CD4-positive, alpha-beta T cell (primary cell): ENCODE data around the gene GDF7. TPM values are rescaled to one million over a fixed set of nuclear protein-coding genes. Genes with fewer than 3 reads are reported as not detected.

Source experiments
- ATAC-seq: fragments of 200-7000 bp; cut with Tn5 transposase; one replicate; pipeline ENCODE4 v1.10.0; 2022; ENCODE audit warnings: mild to moderate bottlenecking; ENCODE audit not compliant: poor library complexity
- CTCF ChIA-PET: fragments of 350-600 bp; sonication (Branson Sonifier 250); formaldehyde crosslinking; loops from one replicate; lab custom pipeline; 2021; ENCODE audit warnings: antibody characterized with exemption, inconsistent platforms; lab: Charles Lee
- POLR2A ChIA-PET: fragments of 350-600 bp; sonication (Branson Sonifier 250); formaldehyde crosslinking; loops from one replicate; lab custom pipeline; 2021; ENCODE audit warnings: antibody characterized with exemption, inconsistent platforms; lab: Charles Lee
- DNase-seq, 14 experiments: peaks; one replicate each; pipeline ENCODE4 v3.0.0-alpha.2; 2013 to 2020; ENCODE audit warnings: mixed read lengths in 2 of 14
- H3K27ac ChIP-seq, 2 donors: one replicate each; pipeline versions ENCODE4 v1.5.1 to v1.7.0; 2013; ENCODE audit warnings: low read length in 2 of 2, low read depth in 1 of 2, mild to moderate bottlenecking in 1 of 2
- H3K27me3 ChIP-seq, 2 experiments: 1 replicate in 1 of 2; 2 replicates in 1 of 2; pipeline versions ENCODE4 v1.6.1 to v1.7.0; 2013; ENCODE audit warnings: low read length in 2 of 2, control low read depth in 1 of 2, mild to moderate bottlenecking in 1 of 2, moderate library complexity in 1 of 2; ENCODE audit not compliant: insufficient read depth in 2 of 2, control insufficient read depth in 1 of 2
- H3K36me3 ChIP-seq: one replicate; pipeline ENCODE4 v1.6.1; 2013; ENCODE audit warnings: low read length, control low read depth; ENCODE audit not compliant: insufficient read depth
- H3K4me1 ChIP-seq: one replicate; pipeline ENCODE4 v1.6.1; 2013; ENCODE audit warnings: low read length, control low read depth; ENCODE audit not compliant: insufficient read depth
- H3K4me3 ChIP-seq: one replicate; pipeline ENCODE4 v1.5.1; 2013; ENCODE audit warnings: mild to moderate bottlenecking, low read length, moderate library complexity
- H3K9me3 ChIP-seq, 2 experiments: 1 replicate in 1 of 2; 2 replicates in 1 of 2; pipeline versions ENCODE4 v1.6.1 to v1.7.0; 2013; ENCODE audit warnings: low read length in 2 of 2, mild to moderate bottlenecking in 2 of 2, control low read depth in 1 of 2, moderate library complexity in 1 of 2; ENCODE audit not compliant: control insufficient read depth in 1 of 2, insufficient read depth in 1 of 2
- H3K27ac Mint-ChIP-seq: one replicate; pipeline ENCODE4 v1.8.0; 2020; ENCODE audit warnings: mixed read lengths
- H3K27me3 Mint-ChIP-seq: one replicate; pipeline ENCODE4 v1.8.0; 2021; ENCODE audit warnings: mixed read lengths
- H3K36me3 Mint-ChIP-seq: one replicate; pipeline ENCODE4 v1.8.0; 2021; ENCODE audit warnings: low read depth, mixed read lengths
- H3K4me1 Mint-ChIP-seq: one replicate; pipeline ENCODE4 v1.8.0; 2021; ENCODE audit warnings: low read depth, mixed read lengths
- H3K4me3 Mint-ChIP-seq: one replicate; pipeline ENCODE4 v1.8.0; 2020; ENCODE audit warnings: mild to moderate bottlenecking, mixed read lengths
- H3K9me3 Mint-ChIP-seq: one replicate; pipeline ENCODE4 v1.8.0; 2020; ENCODE audit warnings: mixed read lengths
- intact Hi-C, 2 experiments: fragments of 100-400 bp; cut with DNase I in 1 of 2; cut with micrococcal nuclease in 1 of 2; formaldehyde crosslinking; loops; one replicate each; pipeline versions ENCODE4 v1.15.1 to v1.9.0; 2023 to 2025; cut with DNase I, micrococcal nuclease
- total RNA-seq, 174 experiments: library from RNA in 2 of 174; stranded (reverse) in 2 of 174; gene quantifications; one replicate each; pipeline ENCODE4 v1.2.3 and lab custom pipeline; 2021 to 2026
- TF ChIP-seq, protein P1 (sequence below): fragments of 200-600 bp; IDR thresholded peaks from one replicate; pipeline ENCODE4 v1.8.0; 2022; ENCODE audit warnings: antibody characterized with exemption, mild to moderate bottlenecking

Gene GDF7
- total RNA-seq, 2 experiments from 2014 or later: 0.05 to 0.14 TPM

DNA sequence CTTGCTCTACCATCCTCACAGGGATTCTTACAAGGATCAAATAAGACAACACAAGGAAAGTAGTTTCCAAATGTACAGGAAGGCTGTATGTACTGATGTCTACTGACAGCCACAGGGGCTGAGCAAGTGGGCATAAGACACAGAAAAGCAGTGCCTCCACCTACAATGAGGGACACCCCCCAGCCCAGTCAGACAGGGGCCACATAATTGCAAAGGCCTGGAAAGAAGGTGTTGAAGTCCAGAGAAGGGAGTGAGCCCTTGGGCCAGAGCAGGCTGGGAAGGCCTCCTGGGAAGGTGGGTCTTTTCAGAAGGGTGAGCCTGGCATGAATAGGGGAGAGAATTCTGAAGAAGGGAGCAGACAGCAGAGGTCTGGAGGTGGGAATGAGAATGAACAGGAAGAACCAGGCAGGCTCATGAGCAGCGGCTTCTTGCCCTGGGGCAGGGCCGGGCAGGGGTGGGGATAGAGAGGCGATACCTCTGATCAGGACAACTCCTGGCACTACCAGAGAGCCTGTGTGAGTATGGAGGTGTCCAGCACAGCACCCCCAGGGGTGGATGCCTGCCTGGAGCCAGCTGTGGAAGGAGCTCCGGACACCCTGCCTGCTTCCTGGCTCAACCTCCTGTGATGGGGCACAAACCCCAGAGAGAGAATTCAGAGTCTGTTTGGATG is 46.1 kb upstream of the GDF7 start:
- Histone ChIP-seq H3K4me3 (no peak overlapping the region), H3K27me3 (no peaks in the 10 kb centered on the region), H3K36me3 (peaks cover 45% of the 10 kb centered on the region), H3K4me1 (no peaks in the 10 kb centered on the region), H3K27ac (no peak overlapping the region), H3K9me3 (no peaks in the 10 kb centered on the region)
- Mint-ChIP-seq H3K4me1 (no peaks in the 10 kb centered on the region), H3K4me3 (no peak overlapping the region), H3K27me3 (no peaks in the 10 kb centered on the region), H3K9me3 (no peaks in the 10 kb centered on the region), H3K36me3 (peaks cover 40% of the 10 kb centered on the region), H3K27ac (no peak overlapping the region)
- intact Hi-C loops: no loop called here
- POLR2A ChIA-PET: no interaction called here
- no peak for DNase-seq
- CTCF ChIA-PET: no interaction called here
- ATAC-seq: no peak
- TF ChIP-seq, protein P1, sequence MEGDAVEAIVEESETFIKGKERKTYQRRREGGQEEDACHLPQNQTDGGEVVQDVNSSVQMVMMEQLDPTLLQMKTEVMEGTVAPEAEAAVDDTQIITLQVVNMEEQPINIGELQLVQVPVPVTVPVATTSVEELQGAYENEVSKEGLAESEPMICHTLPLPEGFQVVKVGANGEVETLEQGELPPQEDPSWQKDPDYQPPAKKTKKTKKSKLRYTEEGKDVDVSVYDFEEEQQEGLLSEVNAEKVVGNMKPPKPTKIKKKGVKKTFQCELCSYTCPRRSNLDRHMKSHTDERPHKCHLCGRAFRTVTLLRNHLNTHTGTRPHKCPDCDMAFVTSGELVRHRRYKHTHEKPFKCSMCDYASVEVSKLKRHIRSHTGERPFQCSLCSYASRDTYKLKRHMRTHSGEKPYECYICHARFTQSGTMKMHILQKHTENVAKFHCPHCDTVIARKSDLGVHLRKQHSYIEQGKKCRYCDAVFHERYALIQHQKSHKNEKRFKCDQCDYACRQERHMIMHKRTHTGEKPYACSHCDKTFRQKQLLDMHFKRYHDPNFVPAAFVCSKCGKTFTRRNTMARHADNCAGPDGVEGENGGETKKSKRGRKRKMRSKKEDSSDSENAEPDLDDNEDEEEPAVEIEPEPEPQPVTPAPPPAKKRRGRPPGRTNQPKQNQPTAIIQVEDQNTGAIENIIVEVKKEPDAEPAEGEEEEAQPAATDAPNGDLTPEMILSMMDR: no peak

DNA sequence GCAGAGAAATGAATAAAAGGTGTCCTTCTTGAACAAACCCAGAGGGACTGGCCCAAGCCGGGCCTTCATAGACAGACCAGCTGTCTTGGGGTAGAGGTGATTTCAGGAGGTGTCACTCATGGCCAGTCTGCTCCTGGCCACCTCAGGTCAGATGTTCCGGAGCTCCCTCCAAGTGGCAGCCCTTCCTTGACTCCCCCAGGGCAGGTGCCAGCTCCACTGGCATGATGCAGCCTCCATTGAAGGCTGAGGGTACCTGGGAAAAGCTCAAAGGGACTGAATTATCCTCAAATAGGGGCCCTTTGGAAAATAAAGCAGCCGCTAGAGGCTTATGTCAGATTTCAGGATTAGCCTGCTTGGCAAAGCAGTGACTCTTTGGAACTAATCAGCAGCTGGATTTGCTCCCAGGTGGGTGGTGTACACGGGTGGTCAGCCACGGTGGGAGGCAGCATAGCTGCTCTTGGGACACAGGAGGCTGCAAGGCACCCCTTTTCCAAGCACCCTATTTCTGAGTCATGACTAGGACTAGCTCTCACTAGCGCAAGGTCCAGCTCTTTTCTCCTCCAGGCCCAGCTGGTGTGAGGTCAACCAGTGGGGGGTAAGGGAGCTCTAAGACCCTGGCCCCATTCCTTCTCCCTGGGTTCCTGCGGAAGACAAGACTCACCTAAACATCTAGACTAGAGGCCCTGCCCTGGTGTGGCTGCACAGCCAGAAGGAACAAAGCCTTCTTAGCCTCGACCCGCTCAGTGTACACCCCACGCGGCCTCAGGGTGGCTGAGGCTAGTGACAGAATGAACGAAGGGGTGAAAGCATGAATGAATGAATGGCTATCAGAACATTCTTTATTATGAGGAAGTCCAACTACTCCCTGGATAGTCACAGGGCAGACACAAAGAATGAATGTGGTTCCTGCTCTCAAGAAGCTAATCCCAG is 45.3 kb upstream of the GDF7 start:
- TF ChIP-seq, protein P1: no peak
- H3K4me3 ChIP-seq: no peak overlapping the region
- Mint-ChIP-seq H3K9me3 (no peaks in the 10 kb centered on the region), H3K4me1 (no peaks in the 10 kb centered on the region), H3K27me3 (no peaks in the 10 kb centered on the region), H3K4me3 (no peak overlapping the region), H3K27ac (no peak overlapping the region), H3K36me3 (peaks cover 44% of the 10 kb centered on the region)
- no peaks in the 10 kb centered on the region for H3K4me1 ChIP-seq
- H3K27ac ChIP-seq: no peak overlapping the region
- DNase-seq: no peak
- H3K27me3 ChIP-seq: no peaks in the 10 kb centered on the region
- ATAC-seq: no peak
- intact Hi-C loops: no loop called here
- no peaks in the 10 kb centered on the region for H3K9me3 ChIP-seq
- POLR2A ChIA-PET: no interaction called here
- peaks cover 45% of the 10 kb centered on the region for H3K36me3 ChIP-seq
- CTCF ChIA-PET: no interaction called here

DNA sequence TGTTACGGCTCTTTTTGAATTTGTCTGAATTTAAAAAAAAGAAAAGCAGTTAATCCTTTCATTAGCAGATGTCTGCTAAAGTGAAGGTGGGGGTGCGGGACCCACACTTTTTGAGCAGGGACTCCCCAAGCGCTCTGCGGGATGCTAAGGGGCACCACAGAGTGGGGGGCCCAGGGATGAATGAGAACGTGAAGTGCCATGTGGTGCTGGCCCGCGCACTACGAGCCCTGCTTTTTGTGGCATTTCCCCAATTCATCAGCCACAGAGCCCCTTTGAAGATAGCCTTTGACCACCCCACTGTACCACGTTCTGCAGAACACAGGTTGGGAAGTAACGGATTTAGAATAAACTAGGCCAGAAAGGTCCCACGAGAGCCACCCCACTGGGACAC is 44.7 kb upstream of the GDF7 start:
- Mint-ChIP-seq H3K27me3 (no peaks in the 10 kb centered on the region), H3K4me3 (no peak overlapping the region), H3K4me1 (no peaks in the 10 kb centered on the region), H3K36me3 (peaks cover 44% of the 10 kb centered on the region), H3K9me3 (no peaks in the 10 kb centered on the region), H3K27ac (no peak overlapping the region)
- TF ChIP-seq, protein P1: no peak
- no peaks in the 10 kb centered on the region for H3K4me1 ChIP-seq
- DNase-seq (no peak), ATAC-seq (no peak)
- H3K27me3 ChIP-seq: no peaks in the 10 kb centered on the region
- H3K36me3 ChIP-seq: peaks cover 47% of the 10 kb centered on the region
- H3K9me3 ChIP-seq: no peaks in the 10 kb centered on the region
- ChIA-PET POLR2A (no interaction called here), CTCF (no interaction called here)
- no peak overlapping the region for H3K27ac ChIP-seq
- intact Hi-C loops: no loop called here
- no peak overlapping the region for H3K4me3 ChIP-seq
